ENCODE results near the gene PLEKHJ1.

- TF ChIP-seq CTCF (IDR thresholded peaks at IDR 0.05) (no peak), POLR2A (IDR thresholded peaks at IDR 0.05) (no peak), POLR2AphosphoS5 (IDR thresholded peaks at IDR 0.05) (no peak), EP300 (IDR thresholded peaks at IDR 0.05) (no peak)
Measured at GRCh38 chr19:2270157-2270422, 34.0 kb upstream of the PLEKHJ1 start.

All from sigmoid colon (tissue), 4 donors.